Thyroid gland (tissue), 4 donors: ENCODE results near the gene RNF26.

Experiments
- CTCF ChIP-seq, 6 experiments: fragments of 200-600 bp in 3 of 6; fragments of 450-650 bp in 3 of 6; sonication (generic) in 3 of 6; IDR thresholded peaks; one replicate each; pipeline ENCODE4 v1.5.1; 2016 to 2019; ENCODE audit warnings: antibody characterized with exemption in 6 of 6, mild to moderate bottlenecking in 2 of 6, inconsistent platforms in 1 of 6, moderate library complexity in 1 of 6
- POLR2A ChIP-seq, 2 donors: fragments of 450-650 bp; IDR thresholded peaks; one replicate each; pipeline ENCODE4 v1.6.1; 2017; ENCODE audit warnings: antibody characterized with exemption in 2 of 2, mild to moderate bottlenecking in 2 of 2, moderate library complexity in 1 of 2

GRCh38 chr11:119303227-119303718 lies 31.1 kb upstream of the RNF26 start:
- TF ChIP-seq CTCF (IDR thresholded peaks at IDR 0.05) (no peak), POLR2A (IDR thresholded peaks at IDR 0.05) (no peak)
